NCI-H510A (cell line): Measurements from ENCODE around the gene JAKMIP2.

Source experiments
- DNase-seq: peaks from one replicate; lab custom pipeline; 2025; lab: John Stamatoyannopoulos, UW

The JAKMIP2 gene

GRCh38 chr5:147697380-147697779 is 85.1 kb downstream of the JAKMIP2 start:
- DNase-seq = no peak

- no peak for DNase-seq
These were observed 87.8 kb downstream of the JAKMIP2 start for GRCh38 chr5:147694772-147695171.

GRCh38 chr5:147693233-147693632 is 89.3 kb downstream of the JAKMIP2 start:
- no peak for DNase-seq

- DNase-seq = no peak
These were observed 91.4 kb downstream of the JAKMIP2 start for GRCh38 chr5:147691130-147691529.

GRCh38 chr5:147690595-147690994 is 91.9 kb downstream of the JAKMIP2 start:
- DNase-seq = no peak

GRCh38 chr5:147689426-147689825 is 93.1 kb downstream of the JAKMIP2 start:
- no peak for DNase-seq

GRCh38 chr5:147688656-147689356 is 93.7 kb downstream of the JAKMIP2 start:
- DNase-seq = no peak

- no peak for DNase-seq
These were observed 95.4 kb downstream of the JAKMIP2 start for GRCh38 chr5:147687118-147687517.

GRCh38 chr5:147686421-147686820 is 96.1 kb downstream of the JAKMIP2 start:
- DNase-seq = no peak

- DNase-seq = no peak
These were observed 96.5 kb downstream of the JAKMIP2 start for GRCh38 chr5:147685993-147686392.

GRCh38 chr5:147675168-147675567 is 107.4 kb downstream of the JAKMIP2 start:
- DNase-seq = no peak

- DNase-seq = no peak
These were observed 108.1 kb downstream of the JAKMIP2 start for GRCh38 chr5:147674411-147674810.

GRCh38 chr5:147673791-147674190 is 108.7 kb downstream of the JAKMIP2 start:
- peak; percentile 6 for DNase-seq

GRCh38 chr5:147673266-147673665 is 109.3 kb downstream of the JAKMIP2 start:
- DNase-seq = no peak

- DNase-seq = no peak
These were observed 111.2 kb downstream of the JAKMIP2 start for GRCh38 chr5:147671365-147671764.

GRCh38 chr5:147670815-147671214 is 111.7 kb downstream of the JAKMIP2 start:
- no peak for DNase-seq

GRCh38 chr5:147669169-147669869 is 113.2 kb downstream of the JAKMIP2 start:
- no peak for DNase-seq

GRCh38 chr5:147668385-147668784 is 114.1 kb downstream of the JAKMIP2 start:
- DNase-seq = no peak

- DNase-seq = no peak
These were observed 115.2 kb downstream of the JAKMIP2 start for GRCh38 chr5:147667363-147667762.

GRCh38 chr5:147666419-147666818 is 116.1 kb downstream of the JAKMIP2 start:
- no peak for DNase-seq

GRCh38 chr5:147661541-147661940 is 121.0 kb downstream of the JAKMIP2 start:
- DNase-seq = no peak

GRCh38 chr5:147659166-147659929 is 123.2 kb downstream of the JAKMIP2 start:
- DNase-seq = no peak
